ENCODE measurements around the gene HMGN3. TPM values are rescaled to one million over a fixed set of nuclear protein-coding genes. Genes with fewer than 3 reads are reported as not detected.

The HMGN3 gene
- polyA plus RNA-seq, 1 donor from 2014 or later, result 121 TPM

DNA sequence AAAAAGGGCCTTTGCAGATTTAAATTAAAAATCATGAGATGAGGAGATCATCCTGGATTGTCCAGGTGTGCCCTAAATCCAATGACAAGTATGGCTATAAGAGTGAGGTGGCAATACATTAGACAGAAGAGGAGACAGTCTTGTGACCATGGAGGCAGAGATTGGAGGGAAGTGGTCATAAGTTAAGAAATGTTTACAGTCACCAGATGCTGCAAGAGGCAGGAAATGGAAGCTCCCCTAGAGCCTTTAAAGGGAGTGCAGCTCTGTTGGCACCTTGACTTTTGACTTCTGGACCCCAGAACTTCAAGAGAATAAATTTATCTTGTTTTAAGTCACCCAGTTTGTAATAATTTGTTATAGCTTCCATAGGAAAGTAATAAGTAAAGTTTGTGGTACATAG, 61.1 kb downstream of the HMGN3 start:
- H3F3A ChIP-seq (ENCODE audit: insufficient read depth, low read length, poor library complexity, severe bottlenecking), result no peaks in the 10 kb centered on the region
- no peak overlapping the region for H3K4me2 ChIP-seq (ENCODE audit: low read length)
- no peaks in the 10 kb centered on the region for H3K36me3 ChIP-seq (ENCODE audit: insufficient read depth, low read length)
- H3K9me2 ChIP-seq (ENCODE audit: insufficient read depth, low read length), result no peaks in the 10 kb centered on the region
- H2AFZ ChIP-seq (ENCODE audit: low read depth, low read length), result no peak overlapping the region
- no peaks in the 10 kb centered on the region for H3K79me2 ChIP-seq (replicated peaks; ENCODE audit: insufficient read depth, low read length)
- TF ChIP-seq, protein P1, sequence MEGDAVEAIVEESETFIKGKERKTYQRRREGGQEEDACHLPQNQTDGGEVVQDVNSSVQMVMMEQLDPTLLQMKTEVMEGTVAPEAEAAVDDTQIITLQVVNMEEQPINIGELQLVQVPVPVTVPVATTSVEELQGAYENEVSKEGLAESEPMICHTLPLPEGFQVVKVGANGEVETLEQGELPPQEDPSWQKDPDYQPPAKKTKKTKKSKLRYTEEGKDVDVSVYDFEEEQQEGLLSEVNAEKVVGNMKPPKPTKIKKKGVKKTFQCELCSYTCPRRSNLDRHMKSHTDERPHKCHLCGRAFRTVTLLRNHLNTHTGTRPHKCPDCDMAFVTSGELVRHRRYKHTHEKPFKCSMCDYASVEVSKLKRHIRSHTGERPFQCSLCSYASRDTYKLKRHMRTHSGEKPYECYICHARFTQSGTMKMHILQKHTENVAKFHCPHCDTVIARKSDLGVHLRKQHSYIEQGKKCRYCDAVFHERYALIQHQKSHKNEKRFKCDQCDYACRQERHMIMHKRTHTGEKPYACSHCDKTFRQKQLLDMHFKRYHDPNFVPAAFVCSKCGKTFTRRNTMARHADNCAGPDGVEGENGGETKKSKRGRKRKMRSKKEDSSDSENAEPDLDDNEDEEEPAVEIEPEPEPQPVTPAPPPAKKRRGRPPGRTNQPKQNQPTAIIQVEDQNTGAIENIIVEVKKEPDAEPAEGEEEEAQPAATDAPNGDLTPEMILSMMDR (IDR thresholded peaks at IDR 0.05; ENCODE audit: poor library complexity, severe bottlenecking), result no peak
- TF ChIP-seq RAD21 (conservative IDR thresholded peaks at IDR 0.05), result no peak
- H4K20me1 ChIP-seq (ENCODE audit: insufficient read depth), result no peaks in the 10 kb centered on the region
- no peak overlapping the region for H3K4me3 ChIP-seq (ENCODE audit: low read length)
- H3K9ac ChIP-seq (ENCODE audit: low read length), result no peak overlapping the region
- H3K9me3 ChIP-seq (ENCODE audit: low read length), result no peaks in the 10 kb centered on the region
- H3K27me3 ChIP-seq (ENCODE audit: insufficient read depth, low read depth, low read length), result no peaks in the 10 kb centered on the region
- no peak overlapping the region for H3K27ac ChIP-seq (ENCODE audit: low read length)

DNA sequence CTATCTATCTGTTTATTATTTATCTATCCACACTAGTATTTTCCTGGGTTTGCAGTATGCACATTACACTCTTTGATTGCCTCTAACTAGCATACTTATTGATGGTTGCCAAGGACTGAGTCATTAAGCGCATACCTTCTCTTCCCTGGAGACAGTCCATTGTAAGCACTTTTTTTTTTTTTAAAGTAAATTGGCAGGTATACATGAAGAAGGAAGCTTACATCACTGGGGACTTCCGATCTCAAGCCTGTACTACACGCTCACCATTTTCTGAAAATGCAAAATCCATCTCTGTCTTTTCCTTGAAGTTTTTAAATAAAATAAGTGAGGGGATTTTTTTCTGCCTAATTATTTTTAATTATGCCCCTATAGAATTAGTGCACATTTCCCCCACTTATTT, 63.5 kb downstream of the HMGN3 start:
- H3K27me3 ChIP-seq (ENCODE audit: insufficient read depth, low read depth, low read length), result no peaks in the 10 kb centered on the region
- no peaks in the 10 kb centered on the region for H3K36me3 ChIP-seq (ENCODE audit: insufficient read depth, low read length)
- no peaks in the 10 kb centered on the region for H3K9me3 ChIP-seq (ENCODE audit: low read length)
- no peaks in the 10 kb centered on the region for H3F3A ChIP-seq (ENCODE audit: insufficient read depth, low read length, poor library complexity, severe bottlenecking)
- no peak overlapping the region for H3K9ac ChIP-seq (ENCODE audit: low read length)
- no peak overlapping the region for H2AFZ ChIP-seq (ENCODE audit: low read depth, low read length)
- H3K4me3 ChIP-seq (ENCODE audit: low read length), result no peak overlapping the region
- H3K27ac ChIP-seq (ENCODE audit: low read length), result no peak overlapping the region
- no peak for TF ChIP-seq RAD21 (conservative IDR thresholded peaks at IDR 0.05)
- no peak for TF ChIP-seq EZH2 (IDR thresholded peaks at IDR 0.05; ENCODE audit: borderline replicate concordance, insufficient read depth, low read length, poor library complexity, severe bottlenecking)
- no peak for TF ChIP-seq POLR2AphosphoS5 (IDR thresholded peaks at IDR 0.05)
- no peak for TF ChIP-seq TAF1 (IDR thresholded peaks at IDR 0.05; ENCODE audit: low read depth)
- TF ChIP-seq, protein P2, sequence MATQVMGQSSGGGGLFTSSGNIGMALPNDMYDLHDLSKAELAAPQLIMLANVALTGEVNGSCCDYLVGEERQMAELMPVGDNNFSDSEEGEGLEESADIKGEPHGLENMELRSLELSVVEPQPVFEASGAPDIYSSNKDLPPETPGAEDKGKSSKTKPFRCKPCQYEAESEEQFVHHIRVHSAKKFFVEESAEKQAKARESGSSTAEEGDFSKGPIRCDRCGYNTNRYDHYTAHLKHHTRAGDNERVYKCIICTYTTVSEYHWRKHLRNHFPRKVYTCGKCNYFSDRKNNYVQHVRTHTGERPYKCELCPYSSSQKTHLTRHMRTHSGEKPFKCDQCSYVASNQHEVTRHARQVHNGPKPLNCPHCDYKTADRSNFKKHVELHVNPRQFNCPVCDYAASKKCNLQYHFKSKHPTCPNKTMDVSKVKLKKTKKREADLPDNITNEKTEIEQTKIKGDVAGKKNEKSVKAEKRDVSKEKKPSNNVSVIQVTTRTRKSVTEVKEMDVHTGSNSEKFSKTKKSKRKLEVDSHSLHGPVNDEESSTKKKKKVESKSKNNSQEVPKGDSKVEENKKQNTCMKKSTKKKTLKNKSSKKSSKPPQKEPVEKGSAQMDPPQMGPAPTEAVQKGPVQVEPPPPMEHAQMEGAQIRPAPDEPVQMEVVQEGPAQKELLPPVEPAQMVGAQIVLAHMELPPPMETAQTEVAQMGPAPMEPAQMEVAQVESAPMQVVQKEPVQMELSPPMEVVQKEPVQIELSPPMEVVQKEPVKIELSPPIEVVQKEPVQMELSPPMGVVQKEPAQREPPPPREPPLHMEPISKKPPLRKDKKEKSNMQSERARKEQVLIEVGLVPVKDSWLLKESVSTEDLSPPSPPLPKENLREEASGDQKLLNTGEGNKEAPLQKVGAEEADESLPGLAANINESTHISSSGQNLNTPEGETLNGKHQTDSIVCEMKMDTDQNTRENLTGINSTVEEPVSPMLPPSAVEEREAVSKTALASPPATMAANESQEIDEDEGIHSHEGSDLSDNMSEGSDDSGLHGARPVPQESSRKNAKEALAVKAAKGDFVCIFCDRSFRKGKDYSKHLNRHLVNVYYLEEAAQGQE (IDR thresholded peaks at IDR 0.05; ENCODE audit: borderline replicate concordance), result no peak
- TF ChIP-seq, protein P1 (IDR thresholded peaks at IDR 0.05; ENCODE audit: poor library complexity, severe bottlenecking), result no peak
- TF ChIP-seq EP300 (conservative IDR thresholded peaks at IDR 0.05; ENCODE audit: poor library complexity, severe bottlenecking), result no peak
- no peak for TF ChIP-seq MXI1 (conservative IDR thresholded peaks at IDR 0.05; ENCODE audit: poor library complexity, severe bottlenecking)
- no peak for TF ChIP-seq SMC3 (conservative IDR thresholded peaks at IDR 0.05; ENCODE audit: poor library complexity)
- no peaks in the 10 kb centered on the region for H4K20me1 ChIP-seq (ENCODE audit: insufficient read depth)
- H3K9me2 ChIP-seq (ENCODE audit: insufficient read depth, low read length), result no peaks in the 10 kb centered on the region
- no peak overlapping the region for H3K4me2 ChIP-seq (ENCODE audit: low read length)
- no peaks in the 10 kb centered on the region for H3K79me2 ChIP-seq (replicated peaks; ENCODE audit: insufficient read depth, low read length)
